GM23338 (cell line): Measurements from ENCODE around the gene NEURL1B. TPM values are rescaled to one million over a fixed set of nuclear protein-coding genes. Genes with fewer than 3 reads are reported as not detected.

ENCODE experiments used
- ATAC-seq: fragments of 200-7000 bp; cut with Tn5 transposase; 3 replicates; pipeline ENCODE4 v1.9.1; 2020
- DNase-seq: peaks from one replicate; pipeline ENCODE4 v3.0.0-alpha.2; 2015; ENCODE audit warnings: low spot score
- H2AFZ ChIP-seq: fragments of 200-600 bp; sonication (generic); 2 replicates; pipeline ENCODE4 v1.8.0; 2016; ENCODE audit warnings: antibody characterized with exemption, mild to moderate bottlenecking, moderate library complexity
- H3F3A ChIP-seq: fragments of 200-600 bp; sonication (generic); replicated peaks from 2 replicates; pipeline ENCODE4 v1.8.0; 2017; ENCODE audit warnings: antibody characterized with exemption, mixed run types, low read depth
- H3K27ac ChIP-seq: fragments of 200-600 bp; sonication (generic); 2 replicates; pipeline ENCODE4 v1.6.1; 2016; ENCODE audit warnings: low read depth
- H3K27me3 ChIP-seq: fragments of 200-600 bp; sonication (generic); 2 replicates; pipeline ENCODE4 v1.8.0; 2016; ENCODE audit warnings: mild to moderate bottlenecking, mixed run types, moderate library complexity; ENCODE audit not compliant: insufficient read depth
- H3K36me3 ChIP-seq: fragments of 200-600 bp; sonication (generic); 2 replicates; pipeline ENCODE4 v1.8.0; 2016; ENCODE audit warnings: mild to moderate bottlenecking; ENCODE audit not compliant: insufficient read depth
- H3K4me1 ChIP-seq: fragments of 200-600 bp; sonication (generic); 2 replicates; pipeline ENCODE4 v1.8.0; 2016; ENCODE audit warnings: mild to moderate bottlenecking, moderate library complexity; ENCODE audit not compliant: insufficient read depth
- H3K4me2 ChIP-seq: fragments of 200-600 bp; sonication (generic); 2 replicates; pipeline ENCODE4 v1.7.1; 2017; ENCODE audit warnings: mixed run types
- H3K4me3 ChIP-seq: fragments of 200-600 bp; sonication (generic); 2 replicates; pipeline ENCODE4 v1.6.1; 2016; ENCODE audit warnings: mixed run types
- H3K79me2 ChIP-seq: fragments of 200-600 bp; sonication (generic); replicated peaks from 2 replicates; pipeline ENCODE4 v1.8.0; 2017; ENCODE audit warnings: mild to moderate bottlenecking; ENCODE audit not compliant: insufficient read depth
- H3K9me2 ChIP-seq: fragments of 200-600 bp; sonication (generic); 2 replicates; pipeline ENCODE4 v1.8.0; 2017; ENCODE audit not compliant: insufficient read depth
- H4K20me1 ChIP-seq: fragments of 200-600 bp; sonication (generic); replicated peaks from 2 replicates; pipeline ENCODE4 v1.8.0; 2017; ENCODE audit warnings: mild to moderate bottlenecking; ENCODE audit not compliant: insufficient read depth
- H3K27ac Mint-ChIP-seq: 2 replicates; pipeline ENCODE4 v1.8.0; 2020; ENCODE audit warnings: inconsistent platforms, mild to moderate bottlenecking, moderate library complexity, mixed read lengths
- H3K27me3 Mint-ChIP-seq: 3 replicates; pipeline ENCODE4 v1.8.0; 2022; ENCODE audit warnings: low read depth, mild to moderate bottlenecking, moderate library complexity, mixed read lengths, inconsistent platforms; ENCODE audit not compliant: insufficient read depth, poor library complexity
- H3K36me3 Mint-ChIP-seq: 3 replicates; pipeline ENCODE4 v1.8.0; 2021; ENCODE audit warnings: low read depth, mild to moderate bottlenecking, inconsistent platforms, moderate library complexity, mixed read lengths
- H3K4me1 Mint-ChIP-seq: 3 replicates; pipeline ENCODE4 v1.8.0; 2020; ENCODE audit warnings: mild to moderate bottlenecking, inconsistent platforms, mixed read lengths
- H3K4me3 Mint-ChIP-seq: 3 replicates; pipeline ENCODE4 v1.8.0; 2021; ENCODE audit warnings: moderate library complexity, mild to moderate bottlenecking, inconsistent platforms, mixed read lengths
- H3K9me3 Mint-ChIP-seq: 3 replicates; pipeline ENCODE4 v1.8.0; 2020; ENCODE audit warnings: moderate library complexity, mild to moderate bottlenecking, inconsistent platforms, mixed read lengths
- CREB1 ChIP-seq: fragments of 250-450 bp; sonication (Bioruptor Pico); IDR thresholded peaks from 2 replicates; pipeline ENCODE4 v1.5.0; 2020; ENCODE audit warnings: low read depth, mild to moderate bottlenecking, moderate library complexity
- CTCF ChIP-seq, 2 experiments: fragments of 200-600 bp in 1 of 2; sonication (generic) in 1 of 2; conservative IDR thresholded peaks; 2 replicates each; pipeline versions ENCODE4 v1.5.1 to v1.6.1; 2016 to 2017; ENCODE audit warnings: antibody characterized with exemption in 2 of 2, low read depth in 2 of 2, mild to moderate bottlenecking in 2 of 2, moderate library complexity in 1 of 2
- ETS1 ChIP-seq: IDR thresholded peaks from 2 replicates; pipeline ENCODE4 v1.6.1; 2016; ENCODE audit warnings: antibody characterized with exemption
- EZH2phosphoT487 ChIP-seq: fragments of 200-600 bp; sonication (generic); IDR thresholded peaks from one replicate; pipeline ENCODE4 v1.8.1; 2018; ENCODE audit warnings: antibody characterized with exemption; ENCODE audit not compliant: unreplicated experiment
- NANOG ChIP-seq: IDR thresholded peaks from 2 replicates; pipeline ENCODE4 v1.6.1; 2016; ENCODE audit warnings: antibody characterized with exemption, borderline replicate concordance
- POLR2AphosphoS5 ChIP-seq: IDR thresholded peaks from 2 replicates; pipeline ENCODE4 v1.6.1; 2016; ENCODE audit warnings: antibody characterized with exemption, low read depth
- polyA plus RNA-seq: library from polyadenylated mRNA; unstranded; fragments of >200 nt; fragmentation: Nextera tagmentation; extraction: Ambion mirVana; gene quantifications from 2 replicates; pipeline ENCODE4 v1.2.1, GENCODE V29; 2016
- total RNA-seq: library from RNA; depleted of rRNA; stranded (reverse); fragments of >200 nt; shearing (Covaris generic); gene quantifications from 2 replicates; pipeline ENCODE4 v1.2.3, GENCODE V29; 2014

The NEURL1B gene
- total and polyA plus RNA-seq, 2 experiments from 2014 or later: 1.9 to 13.3 TPM

- peaks cover 7% of the 10 kb centered on the region; the same call in 1 of the 2 replicates for H3F3A ChIP-seq
- H3K9me2 ChIP-seq: no peaks in the 10 kb centered on the region
- H3K36me3 Mint-ChIP-seq: no peaks in the 10 kb centered on the region; the same call in 2 of the 3 replicates
- H3K4me2 ChIP-seq: no peak overlapping the region
- no peak overlapping the region for H3K27ac ChIP-seq
- ATAC-seq (no peak), DNase-seq (no peak)
- H3K9me3 Mint-ChIP-seq: no peaks in the 10 kb centered on the region; the same call in 1 of the 3 replicates
- H3K4me3 ChIP-seq: no peak overlapping the region
- H3K4me3 Mint-ChIP-seq: no peak overlapping the region; the same call in 2 of the 3 replicates
- H3K27me3 ChIP-seq: peaks cover 22% of the 10 kb centered on the region
- no peaks in the 10 kb centered on the region for H3K36me3 ChIP-seq
- no peaks in the 10 kb centered on the region for H3K79me2 ChIP-seq
- peaks cover 23% of the 10 kb centered on the region for H3K27me3 Mint-ChIP-seq
- H3K27ac Mint-ChIP-seq: no peak overlapping the region
- no peak for TF ChIP-seq POLR2AphosphoS5
- TF ChIP-seq CTCF (conservative IDR thresholded peaks at IDR 0.05; ENCODE audit: low read depth in 2 of 2): no peak
- no peaks in the 10 kb centered on the region; the same call in 1 of the 2 replicates for H4K20me1 ChIP-seq
- H2AFZ ChIP-seq: no peak overlapping the region
- H3K4me1 ChIP-seq: 0 out of 2 replicates have a peak, but pooled peaks cover 6% of the 10 kb centered on the region
- peaks cover 12% of the 10 kb centered on the region for H3K4me1 Mint-ChIP-seq
Measured at GRCh38 chr5:172679628-172680212, 38.7 kb downstream of the NEURL1B start.

DNA sequence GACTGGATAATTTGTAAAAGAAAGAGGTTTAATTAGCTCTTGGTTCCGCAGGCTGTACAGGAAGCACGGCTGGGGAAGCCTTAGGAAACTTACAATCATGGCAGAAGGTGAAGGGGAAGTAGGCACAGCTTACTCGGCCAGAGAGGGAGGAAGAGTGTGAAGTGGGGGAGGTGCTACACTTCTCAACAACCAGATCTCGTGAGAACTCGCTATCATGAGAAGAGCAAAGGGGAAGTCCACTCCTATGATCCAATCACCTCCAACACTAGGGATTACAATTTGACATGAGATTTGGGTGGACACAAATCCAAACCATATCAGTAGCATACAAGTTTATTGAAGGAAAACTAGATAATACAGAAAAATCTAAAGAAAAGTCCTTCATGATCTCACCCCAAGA is 39.9 kb downstream of the NEURL1B start:
- no peaks in the 10 kb centered on the region for H3K79me2 ChIP-seq
- no peak for TF ChIP-seq EZH2phosphoT487
- no peak for TF ChIP-seq CREB1 (CRISPR knock-in tag)

DNA sequence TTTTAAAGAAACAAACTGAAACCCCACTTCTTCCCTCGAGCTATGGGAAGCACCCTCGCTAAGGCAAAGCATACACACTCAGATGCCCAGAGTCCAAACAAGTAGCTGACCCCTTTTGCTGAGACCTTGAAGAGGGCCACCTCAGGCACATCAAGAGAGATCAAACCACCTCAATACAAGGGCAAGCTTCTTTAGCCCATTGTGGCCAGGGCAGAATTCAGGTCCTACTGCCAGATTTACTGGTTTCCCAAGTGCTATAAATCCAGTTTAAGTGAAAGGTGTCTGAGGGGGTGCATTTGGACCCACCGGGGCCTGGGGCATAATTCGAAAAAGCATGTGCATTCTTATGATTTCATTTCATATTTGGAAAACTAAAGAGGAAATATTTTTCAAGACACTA is 40.4 kb downstream of the NEURL1B start:
- Histone ChIP-seq H2AFZ (no peak overlapping the region), H3F3A (peaks cover 7% of the 10 kb centered on the region; the same call in 1 of the 2 replicates), H3K4me1 (0 out of 2 replicates have a peak, but pooled peaks cover 7% of the 10 kb centered on the region), H3K79me2 (no peaks in the 10 kb centered on the region), H4K20me1 (no peaks in the 10 kb centered on the region; the same call in 1 of the 2 replicates), H3K27ac (no peak overlapping the region), H3K4me2 (no peak overlapping the region), H3K36me3 (no peaks in the 10 kb centered on the region), H3K9me2 (no peaks in the 10 kb centered on the region), H3K27me3 (peaks cover 30% of the 10 kb centered on the region), H3K4me3 (no peak overlapping the region)
- Mint-ChIP-seq H3K4me1 (peaks cover 11% of the 10 kb centered on the region), H3K36me3 (no peaks in the 10 kb centered on the region; the same call in 2 of the 3 replicates), H3K4me3 (no peak overlapping the region), H3K27me3 (peaks cover 30% of the 10 kb centered on the region), H3K27ac (no peak overlapping the region), H3K9me3 (no peaks in the 10 kb centered on the region; the same call in 1 of the 3 replicates)
- TF ChIP-seq ETS1 (no peak), NANOG (no peak), CREB1 (CRISPR knock-in tag) (no peak), EZH2phosphoT487 (no peak), CTCF (conservative IDR thresholded peaks at IDR 0.05; ENCODE audit: low read depth in 2 of 2) (no peak)
- ATAC-seq (no peak), DNase-seq (no peak)

More for the DNA sequence above, 39.9 kb downstream of the NEURL1B start:
- ATAC-seq: no peak
- Histone ChIP-seq H3K4me1 (0 out of 2 replicates have a peak, but pooled peaks cover 7% of the 10 kb centered on the region), H3K36me3 (no peaks in the 10 kb centered on the region), H3K9me2 (no peaks in the 10 kb centered on the region), H3K27ac (no peak overlapping the region), H2AFZ (no peak overlapping the region), H4K20me1 (no peaks in the 10 kb centered on the region; the same call in 1 of the 2 replicates), H3F3A (peaks cover 7% of the 10 kb centered on the region; the same call in 1 of the 2 replicates), H3K4me3 (no peak overlapping the region), H3K4me2 (no peak overlapping the region), H3K27me3 (peaks cover 30% of the 10 kb centered on the region)
- Mint-ChIP-seq H3K9me3 (no peaks in the 10 kb centered on the region; the same call in 1 of the 3 replicates), H3K36me3 (no peaks in the 10 kb centered on the region; the same call in 2 of the 3 replicates), H3K4me3 (no peak overlapping the region; the same call in 2 of the 3 replicates), H3K27me3 (peaks cover 29% of the 10 kb centered on the region), H3K4me1 (peaks cover 12% of the 10 kb centered on the region), H3K27ac (no peak overlapping the region)
- no peak for DNase-seq
